ENCODE results near the gene FRMD1.

- TF ChIP-seq POLR2A (IDR thresholded peaks at IDR 0.05; ENCODE audit: low read length), result no peak
- no peak for TF ChIP-seq GATA1 (IDR thresholded peaks at IDR 0.05; ENCODE audit: low read depth, low read length)
Observed at GRCh38 chr6:168018664-168019063, 60.3 kb downstream of the FRMD1 start.
